Neural progenitor cell (in vitro differentiated cells): ENCODE results near the gene CDCA3.

Experiments used
- EZH2 ChIP-seq: fragments of 200-600 bp; sonication (generic); IDR thresholded peaks from 2 replicates; pipeline ENCODE4 v1.6.1; 2017; ENCODE audit warnings: antibody characterized with exemption, mild to moderate bottlenecking, moderate library complexity
- EZH2phosphoT487 ChIP-seq: fragments of 200-600 bp; sonication (generic); IDR thresholded peaks from 2 replicates; pipeline ENCODE4 v1.6.1; 2017; ENCODE audit warnings: antibody characterized with exemption
- TF ChIP-seq, protein P1 (sequence below): fragments of 200-600 bp; sonication (generic); IDR thresholded peaks from 2 replicates; pipeline ENCODE4 v1.5.1; 2017; ENCODE audit warnings: antibody characterized with exemption, mild to moderate bottlenecking

GRCh38 chr12:6852651-6853354 lies 1.7 kb upstream of the CDCA3 start:
- TF ChIP-seq EZH2 (no peak), EZH2phosphoT487 (no peak)
- TF ChIP-seq, protein P1, sequence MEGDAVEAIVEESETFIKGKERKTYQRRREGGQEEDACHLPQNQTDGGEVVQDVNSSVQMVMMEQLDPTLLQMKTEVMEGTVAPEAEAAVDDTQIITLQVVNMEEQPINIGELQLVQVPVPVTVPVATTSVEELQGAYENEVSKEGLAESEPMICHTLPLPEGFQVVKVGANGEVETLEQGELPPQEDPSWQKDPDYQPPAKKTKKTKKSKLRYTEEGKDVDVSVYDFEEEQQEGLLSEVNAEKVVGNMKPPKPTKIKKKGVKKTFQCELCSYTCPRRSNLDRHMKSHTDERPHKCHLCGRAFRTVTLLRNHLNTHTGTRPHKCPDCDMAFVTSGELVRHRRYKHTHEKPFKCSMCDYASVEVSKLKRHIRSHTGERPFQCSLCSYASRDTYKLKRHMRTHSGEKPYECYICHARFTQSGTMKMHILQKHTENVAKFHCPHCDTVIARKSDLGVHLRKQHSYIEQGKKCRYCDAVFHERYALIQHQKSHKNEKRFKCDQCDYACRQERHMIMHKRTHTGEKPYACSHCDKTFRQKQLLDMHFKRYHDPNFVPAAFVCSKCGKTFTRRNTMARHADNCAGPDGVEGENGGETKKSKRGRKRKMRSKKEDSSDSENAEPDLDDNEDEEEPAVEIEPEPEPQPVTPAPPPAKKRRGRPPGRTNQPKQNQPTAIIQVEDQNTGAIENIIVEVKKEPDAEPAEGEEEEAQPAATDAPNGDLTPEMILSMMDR = no peak
